ENCODE measurements around the gene OTX1.
"Not testable (repeated sequence)": the region's sequence is repeated elsewhere in the genome, so short reads cannot be mapped to it uniquely, and the experiment has no call there.

The OTX1 gene

GRCh38 chr2:63050334-63051041 is at the start of gene OTX1:
Gene OTX1 (plus strand): TSS chr2:63050830. CDS start chr2:63052991, 2,161 bp downstream.
- DNase-seq: peak; percentile 84
- in situ Hi-C loops (cut with HindIII; ENCODE audit: low pct_ligation_motif_present, low pct_unique_long_range_greater_than_20kb, low sequenced_read_pairs): no loop called here

DNA sequence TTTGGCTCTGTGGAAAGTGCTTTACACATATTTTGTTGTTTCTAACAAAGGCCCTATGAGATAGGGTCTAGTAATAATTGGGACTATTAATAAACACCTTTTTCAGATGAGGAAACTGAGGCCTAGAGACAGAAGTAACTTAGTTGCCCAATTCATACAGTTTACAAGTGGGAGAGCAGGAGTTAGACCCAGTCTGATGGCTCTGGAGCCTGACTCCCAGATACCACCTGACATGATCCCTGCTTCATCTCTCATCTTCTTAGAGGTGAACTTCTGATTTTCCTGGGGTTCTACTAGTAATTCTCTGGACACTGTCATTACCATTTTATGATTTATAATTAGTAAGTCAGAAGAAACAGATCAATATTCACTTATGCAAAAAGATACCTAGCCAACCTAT is 49.1 kb upstream of the OTX1 start:
- DNase-seq: no peak
- in situ Hi-C loops (cut with HindIII; ENCODE audit: low pct_ligation_motif_present, low pct_unique_long_range_greater_than_20kb, low sequenced_read_pairs): no loop called here

GRCh38 chr2:63003351-63003750 is 47.3 kb upstream of the OTX1 start:
- no peak for DNase-seq
- in situ Hi-C loops (cut with HindIII; ENCODE audit: low pct_ligation_motif_present, low pct_unique_long_range_greater_than_20kb, low sequenced_read_pairs): no loop called here

DNA sequence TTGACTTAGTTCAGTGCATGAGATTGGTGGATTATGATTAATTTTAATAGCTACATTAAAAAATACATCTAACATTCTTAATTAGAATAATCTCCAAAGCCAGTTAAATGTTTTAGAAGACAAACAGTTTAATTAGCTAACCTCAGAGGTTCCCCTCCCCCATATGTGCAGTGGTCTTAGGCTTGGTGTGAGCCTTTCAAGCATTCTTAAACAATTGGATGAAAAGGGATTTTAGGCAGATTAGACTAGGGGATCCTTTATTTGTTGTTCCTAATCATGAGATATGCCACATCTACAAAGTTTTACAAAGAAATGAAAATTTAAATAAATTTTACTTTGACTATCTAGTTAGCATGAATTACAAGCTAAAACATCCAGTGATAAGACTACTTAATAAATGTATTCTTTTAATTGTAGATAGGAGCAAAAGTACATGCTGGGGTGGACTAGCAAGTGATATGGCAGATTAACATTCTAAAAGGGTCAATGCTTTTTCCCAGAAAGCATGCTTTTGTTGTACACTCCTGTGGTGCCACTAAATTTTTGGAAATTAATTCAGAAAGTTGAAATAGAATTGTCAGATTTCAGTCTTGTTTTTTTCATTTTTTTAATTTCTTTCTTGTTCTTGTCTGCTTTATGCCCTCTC is 42.7 kb upstream of the OTX1 start:
- DNase-seq: no peak
- in situ Hi-C loops (cut with HindIII; ENCODE audit: low pct_ligation_motif_present, low pct_unique_long_range_greater_than_20kb, low sequenced_read_pairs): no loop called here

DNA sequence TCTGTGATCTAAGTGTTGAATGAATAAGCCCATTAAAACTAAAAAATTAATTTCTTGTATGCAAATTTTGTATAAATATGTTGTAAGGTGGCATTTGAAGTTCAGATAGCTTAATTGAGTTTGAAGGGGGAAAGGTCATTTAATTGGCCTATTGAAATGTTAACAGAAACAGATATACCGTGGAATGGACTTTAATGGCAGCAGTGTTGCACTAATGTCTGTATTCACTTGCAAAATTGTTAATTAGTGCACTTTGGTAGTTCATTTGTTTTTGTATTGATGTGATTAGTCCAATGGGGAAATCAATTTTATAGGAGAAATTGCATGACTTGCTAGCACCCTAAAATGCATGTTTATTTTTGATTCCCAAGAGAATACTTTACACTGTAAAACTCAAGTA is 41.8 kb upstream of the OTX1 start:
- in situ Hi-C loops (cut with HindIII; ENCODE audit: low pct_ligation_motif_present, low pct_unique_long_range_greater_than_20kb, low sequenced_read_pairs): no loop called here

GRCh38 chr2:63009490-63009889 is 41.1 kb upstream of the OTX1 start:
- no peak for DNase-seq
- in situ Hi-C loops (cut with HindIII; ENCODE audit: low pct_ligation_motif_present, low pct_unique_long_range_greater_than_20kb, low sequenced_read_pairs): no loop called here

More for the DNA sequence above, 41.8 kb upstream of the OTX1 start:
- no peak for DNase-seq

- in situ Hi-C loops (cut with HindIII; ENCODE audit: low pct_ligation_motif_present, low pct_unique_long_range_greater_than_20kb, low sequenced_read_pairs): no loop called here
- DNase-seq: no peak
Measured at GRCh38 chr2:63012541-63012940, 38.1 kb upstream of the OTX1 start.

GRCh38 chr2:63013438-63013837 is 37.2 kb upstream of the OTX1 start:
- no peak for DNase-seq
- in situ Hi-C loops (cut with HindIII; ENCODE audit: low pct_ligation_motif_present, low pct_unique_long_range_greater_than_20kb, low sequenced_read_pairs): no loop called here

GRCh38 chr2:63015389-63015788 is 35.2 kb upstream of the OTX1 start:
- in situ Hi-C loops (cut with HindIII; ENCODE audit: low pct_ligation_motif_present, low pct_unique_long_range_greater_than_20kb, low sequenced_read_pairs): no loop called here
- DNase-seq: no peak

DNA sequence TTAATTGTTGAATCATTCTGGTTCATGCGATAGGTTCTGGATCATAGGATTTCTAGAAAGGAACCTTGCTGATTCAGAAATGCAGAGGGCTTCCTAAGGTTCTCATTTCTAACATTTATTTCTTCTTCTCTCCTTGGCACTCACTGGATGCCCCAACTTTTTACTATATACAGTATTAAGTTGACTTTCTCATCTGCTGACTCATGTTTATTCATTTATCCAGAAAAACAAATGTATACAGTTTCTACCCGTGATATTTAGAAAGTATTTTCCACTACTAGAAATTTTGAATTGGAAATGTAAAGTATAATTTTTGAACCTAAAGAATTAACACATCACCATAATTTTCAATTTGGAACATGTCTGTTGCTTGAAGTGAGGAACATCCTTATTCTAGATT is 32.2 kb upstream of the OTX1 start:
- in situ Hi-C loops (cut with HindIII; ENCODE audit: low pct_ligation_motif_present, low pct_unique_long_range_greater_than_20kb, low sequenced_read_pairs): no loop called here
- no peak for DNase-seq

GRCh38 chr2:63019686-63020085 is 30.9 kb upstream of the OTX1 start:
- DNase-seq; in situ Hi-C loops (cut with HindIII; ENCODE audit: low pct_ligation_motif_present, low pct_unique_long_range_greater_than_20kb, low sequenced_read_pairs): not testable (repeated sequence)

- in situ Hi-C loops (cut with HindIII; ENCODE audit: low pct_ligation_motif_present, low pct_unique_long_range_greater_than_20kb, low sequenced_read_pairs): no loop called here
- peak; percentile 76 for DNase-seq
Measured at GRCh38 chr2:63023444-63023843, 27.2 kb upstream of the OTX1 start.

DNA sequence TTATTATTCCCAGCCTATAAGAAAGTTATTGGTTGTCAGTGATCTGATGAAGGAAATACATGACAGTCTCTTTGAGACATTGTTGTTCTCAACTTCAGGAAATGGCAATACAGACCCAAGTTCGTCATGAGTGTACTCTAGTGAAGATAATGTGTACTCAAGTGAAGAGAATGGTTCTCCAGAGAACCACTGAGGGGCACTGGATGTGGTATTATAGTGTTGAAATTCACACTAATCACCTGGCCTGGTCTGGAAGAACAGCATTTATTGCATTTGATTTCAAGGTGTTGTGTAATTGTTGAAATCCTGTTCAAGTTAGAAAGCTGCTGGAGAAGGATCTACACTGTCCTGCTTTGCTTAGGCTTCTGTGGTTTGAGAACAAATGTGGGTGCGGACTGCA is 23.4 kb upstream of the OTX1 start:
- DNase-seq: no peak
- in situ Hi-C loops (cut with HindIII; ENCODE audit: low pct_ligation_motif_present, low pct_unique_long_range_greater_than_20kb, low sequenced_read_pairs): no loop called here

DNA sequence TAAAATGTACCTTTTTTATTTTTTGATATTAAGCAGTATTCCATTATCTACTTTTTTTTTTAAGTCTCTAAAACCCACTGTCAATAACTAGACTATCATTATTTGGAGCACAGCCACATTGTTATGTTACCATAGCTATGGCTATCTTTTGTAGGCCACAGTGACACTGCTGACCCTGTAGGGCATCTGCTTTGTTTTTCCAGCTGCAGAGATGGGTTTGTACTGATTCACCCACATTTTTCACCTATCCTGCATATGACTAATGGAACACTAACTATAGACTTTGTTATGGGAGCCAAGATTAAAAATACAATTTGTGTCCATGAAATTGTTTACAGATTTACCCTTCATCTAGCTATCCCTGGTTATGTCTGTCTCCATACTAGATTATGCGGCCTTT is 21.6 kb upstream of the OTX1 start:
- no peak for DNase-seq
- in situ Hi-C loops (cut with HindIII; ENCODE audit: low pct_ligation_motif_present, low pct_unique_long_range_greater_than_20kb, low sequenced_read_pairs): no loop called here

GRCh38 chr2:63034526-63034925 is 16.1 kb upstream of the OTX1 start:
- no peak for DNase-seq
- in situ Hi-C loops (cut with HindIII; ENCODE audit: low pct_ligation_motif_present, low pct_unique_long_range_greater_than_20kb, low sequenced_read_pairs): no loop called here

GRCh38 chr2:63035169-63035568 is 15.5 kb upstream of the OTX1 start:
- in situ Hi-C loops (cut with HindIII; ENCODE audit: low pct_ligation_motif_present, low pct_unique_long_range_greater_than_20kb, low sequenced_read_pairs): no loop called here
- no peak for DNase-seq

- no peak for DNase-seq
- in situ Hi-C loops (cut with HindIII; ENCODE audit: low pct_ligation_motif_present, low pct_unique_long_range_greater_than_20kb, low sequenced_read_pairs): no loop called here
Measured at GRCh38 chr2:63035660-63036059, 15.0 kb upstream of the OTX1 start.

GRCh38 chr2:63038034-63038433 is 12.6 kb upstream of the OTX1 start:
- no peak for DNase-seq
- in situ Hi-C loops (cut with HindIII; ENCODE audit: low pct_ligation_motif_present, low pct_unique_long_range_greater_than_20kb, low sequenced_read_pairs): no loop called here

DNA sequence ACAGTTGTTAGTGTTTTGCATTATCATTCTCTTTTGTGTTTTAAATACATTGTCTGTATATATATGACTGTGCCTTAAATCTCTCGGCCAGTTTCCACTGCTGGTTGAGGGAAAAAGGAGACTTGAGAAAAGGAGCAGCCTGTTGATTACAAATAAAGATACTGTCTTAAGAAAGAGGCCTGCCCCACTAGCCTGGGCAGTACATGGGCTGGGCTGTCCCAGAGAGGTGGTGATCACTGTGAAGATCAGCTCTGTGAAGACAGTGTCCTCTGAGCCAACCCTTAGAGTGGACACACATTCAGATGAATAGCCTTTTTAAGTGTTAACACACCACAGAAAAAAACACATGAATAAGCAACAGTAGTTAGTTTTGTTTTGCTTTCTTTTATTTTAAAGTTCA is 10.0 kb upstream of the OTX1 start:
- in situ Hi-C loops (cut with HindIII; ENCODE audit: low pct_ligation_motif_present, low pct_unique_long_range_greater_than_20kb, low sequenced_read_pairs): no loop called here
- no peak for DNase-seq

GRCh38 chr2:63041592-63041991 is 9.0 kb upstream of the OTX1 start:
- no peak for DNase-seq
- in situ Hi-C loops (cut with HindIII; ENCODE audit: low pct_ligation_motif_present, low pct_unique_long_range_greater_than_20kb, low sequenced_read_pairs): no loop called here
